ENCODE data around the gene TSPO2.
"Not testable (repeated sequence)": the region's sequence is repeated elsewhere in the genome, so short reads cannot be mapped to it uniquely, and the experiment has no call there.

The TSPO2 gene

DNA sequence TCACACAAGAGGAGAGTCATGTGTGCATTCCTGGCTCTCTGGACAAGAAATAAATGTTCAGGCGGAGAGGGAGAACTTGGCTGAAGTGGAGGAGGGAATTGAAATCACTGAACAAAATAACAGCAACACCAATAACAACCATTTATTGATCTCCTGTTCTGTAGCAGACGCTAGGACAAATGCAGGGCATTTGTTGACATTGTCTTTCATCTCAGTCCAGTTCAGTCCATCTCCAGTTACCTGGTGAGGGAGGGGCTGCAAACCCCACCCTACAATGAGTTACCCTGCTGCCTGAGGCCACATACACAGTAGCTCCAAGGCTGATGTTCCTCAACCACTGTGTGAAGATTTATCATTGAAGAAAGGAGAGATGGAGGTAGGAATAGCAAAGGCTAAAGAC is 30.6 kb upstream of the TSPO2 start:
- DNase-seq (ENCODE audit: insufficient read length) (no peak), FAIRE-seq (no peak)
- TF ChIP-seq TAF1 (IDR thresholded peaks at IDR 0.05; ENCODE audit: borderline replicate concordance, low read depth, low read length) (no peak), POLR2A (IDR thresholded peaks at IDR 0.05; ENCODE audit: low read depth, low read length) (no peak), POLR2AphosphoS5 (IDR thresholded peaks at IDR 0.05; ENCODE audit: low read depth, low read length) (no peak)

DNA sequence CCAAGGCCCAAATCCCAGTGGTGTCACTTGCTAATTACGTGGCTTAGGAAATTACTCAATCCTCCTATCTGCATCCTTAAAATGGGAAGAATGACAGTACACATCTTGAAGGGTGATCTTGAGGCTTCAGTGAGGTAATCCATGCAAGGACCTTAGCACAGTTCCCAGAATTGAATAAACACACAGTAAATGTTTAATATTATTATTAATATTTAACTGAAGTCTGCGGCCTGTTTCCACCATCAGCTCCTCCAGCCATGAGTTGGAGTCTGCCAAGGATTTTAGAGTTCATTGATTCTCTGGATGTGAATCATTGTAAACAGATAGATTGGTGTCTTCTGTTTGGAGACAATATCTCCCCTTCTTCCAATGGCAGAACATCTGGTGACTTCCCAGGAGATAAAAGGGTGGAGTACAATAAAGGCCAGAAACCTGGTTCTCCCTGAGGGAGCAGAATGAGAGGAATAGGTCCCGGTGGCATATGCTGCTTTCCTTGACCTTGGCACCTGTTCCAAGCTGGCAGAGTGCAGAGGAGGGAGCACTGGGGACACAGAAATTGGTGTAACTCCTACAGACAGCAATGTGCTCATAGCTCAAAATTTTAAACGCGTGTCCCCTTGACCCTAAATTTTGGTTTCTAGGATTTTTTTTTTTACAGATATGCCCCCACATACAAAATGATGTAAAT is 28.7 kb upstream of the TSPO2 start:
- FAIRE-seq: no peak
- DNase-seq (ENCODE audit: insufficient read length): no peak
- TF ChIP-seq POLR2A (IDR thresholded peaks at IDR 0.05; ENCODE audit: low read depth, low read length) (no peak), POLR2AphosphoS5 (IDR thresholded peaks at IDR 0.05; ENCODE audit: low read depth, low read length) (no peak), TAF1 (IDR thresholded peaks at IDR 0.05; ENCODE audit: borderline replicate concordance, low read depth, low read length) (no peak)

- DNase-seq (ENCODE audit: insufficient read length) (no peak), FAIRE-seq (no peak)
- TF ChIP-seq POLR2A (IDR thresholded peaks at IDR 0.05; ENCODE audit: low read depth, low read length): no peak
- no peak for TF ChIP-seq TAF1 (IDR thresholded peaks at IDR 0.05; ENCODE audit: borderline replicate concordance, low read depth, low read length)
- TF ChIP-seq POLR2AphosphoS5 (IDR thresholded peaks at IDR 0.05; ENCODE audit: low read depth, low read length): no peak
Measured at GRCh38 chr6:41014780-41015179, 27.5 kb upstream of the TSPO2 start.

- not testable (repeated sequence) for FAIRE-seq; DNase-seq (ENCODE audit: insufficient read length)
Measured at GRCh38 chr6:41015860-41016259, 26.4 kb upstream of the TSPO2 start.

- no peak for DNase-seq (ENCODE audit: insufficient read length)
- TF ChIP-seq TAF1 (IDR thresholded peaks at IDR 0.05; ENCODE audit: borderline replicate concordance, low read depth, low read length) (no peak), POLR2AphosphoS5 (IDR thresholded peaks at IDR 0.05; ENCODE audit: low read depth, low read length) (no peak), POLR2A (IDR thresholded peaks at IDR 0.05; ENCODE audit: low read depth, low read length) (no peak)
- no peak for FAIRE-seq
Measured at GRCh38 chr6:41017663-41018062, 24.6 kb upstream of the TSPO2 start.

GRCh38 chr6:41021832-41022231 is 20.4 kb upstream of the TSPO2 start:
- no peak for DNase-seq (ENCODE audit: insufficient read length)
- TF ChIP-seq TAF1 (IDR thresholded peaks at IDR 0.05; ENCODE audit: borderline replicate concordance, low read depth, low read length): no peak
- no peak for TF ChIP-seq POLR2A (IDR thresholded peaks at IDR 0.05; ENCODE audit: low read depth, low read length)
- TF ChIP-seq POLR2AphosphoS5 (IDR thresholded peaks at IDR 0.05; ENCODE audit: low read depth, low read length): no peak
- no peak for FAIRE-seq

GRCh38 chr6:41022294-41022693 is 20.0 kb upstream of the TSPO2 start:
- no peak for DNase-seq (ENCODE audit: insufficient read length)
- FAIRE-seq: no peak
- TF ChIP-seq POLR2AphosphoS5 (IDR thresholded peaks at IDR 0.05; ENCODE audit: low read depth, low read length): no peak
- TF ChIP-seq TAF1 (IDR thresholded peaks at IDR 0.05; ENCODE audit: borderline replicate concordance, low read depth, low read length): no peak
- no peak for TF ChIP-seq POLR2A (IDR thresholded peaks at IDR 0.05; ENCODE audit: low read depth, low read length)

GRCh38 chr6:41023114-41023513 is 19.2 kb upstream of the TSPO2 start:
- DNase-seq (ENCODE audit: insufficient read length): no peak
- TF ChIP-seq TAF1 (IDR thresholded peaks at IDR 0.05; ENCODE audit: borderline replicate concordance, low read depth, low read length) (no peak), POLR2AphosphoS5 (IDR thresholded peaks at IDR 0.05; ENCODE audit: low read depth, low read length) (no peak), POLR2A (IDR thresholded peaks at IDR 0.05; ENCODE audit: low read depth, low read length) (no peak)
- FAIRE-seq: no peak

DNA sequence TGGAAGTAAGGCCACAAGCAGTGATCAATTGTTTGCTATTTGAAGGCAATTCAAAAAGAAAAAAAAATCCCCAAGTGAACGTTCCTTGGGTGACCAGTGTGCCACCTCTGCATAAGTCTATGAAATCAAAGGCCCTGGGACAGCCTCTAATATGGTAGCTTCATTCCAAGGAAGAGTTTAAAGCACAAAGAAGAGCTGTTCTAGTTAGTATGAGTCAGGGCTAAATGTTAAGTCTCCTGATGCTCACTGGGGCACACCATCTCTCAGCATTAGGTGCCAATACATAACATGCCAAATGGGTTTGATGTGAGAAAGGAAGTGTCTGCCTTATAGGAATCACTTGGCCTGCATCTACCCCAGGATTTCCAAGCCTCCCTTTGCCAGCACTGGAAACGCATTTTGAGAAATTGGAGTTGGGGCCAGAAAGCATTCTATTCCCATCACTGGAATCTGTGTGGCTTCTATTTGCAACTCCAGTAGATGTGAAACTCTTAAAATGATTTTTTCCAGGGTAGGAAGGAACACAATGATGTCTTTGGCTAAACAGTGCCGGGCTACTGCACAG is 16.2 kb upstream of the TSPO2 start:
- TF ChIP-seq TAF1 (IDR thresholded peaks at IDR 0.05; ENCODE audit: borderline replicate concordance, low read depth, low read length): no peak
- no peak for TF ChIP-seq POLR2A (IDR thresholded peaks at IDR 0.05; ENCODE audit: low read depth, low read length)
- TF ChIP-seq POLR2AphosphoS5 (IDR thresholded peaks at IDR 0.05; ENCODE audit: low read depth, low read length): no peak
- no peak for DNase-seq (ENCODE audit: insufficient read length)
- no peak for FAIRE-seq

GRCh38 chr6:41027241-41027640 is 15.0 kb upstream of the TSPO2 start:
- FAIRE-seq (no peak), DNase-seq (ENCODE audit: insufficient read length) (no peak)
- TF ChIP-seq POLR2AphosphoS5 (IDR thresholded peaks at IDR 0.05; ENCODE audit: low read depth, low read length) (no peak), TAF1 (IDR thresholded peaks at IDR 0.05; ENCODE audit: borderline replicate concordance, low read depth, low read length) (no peak), POLR2A (IDR thresholded peaks at IDR 0.05; ENCODE audit: low read depth, low read length) (no peak)

GRCh38 chr6:41027799-41028560 is 14.3 kb upstream of the TSPO2 start:
- DNase-seq (ENCODE audit: insufficient read length) (peak; percentile 86), FAIRE-seq (peak; percentile 90)
- TF ChIP-seq TAF1 (IDR thresholded peaks at IDR 0.05; ENCODE audit: borderline replicate concordance, low read depth, low read length): 0 out of 2 replicates have a peak, but pooled peaks have one; percentile 25
- peak; percentile 44; the same call in 1 of the 2 replicates for TF ChIP-seq POLR2A (IDR thresholded peaks at IDR 0.05; ENCODE audit: low read depth, low read length)
- TF ChIP-seq POLR2AphosphoS5 (IDR thresholded peaks at IDR 0.05; ENCODE audit: low read depth, low read length): no peak
